Tibial artery (tissue), 4 donors: ENCODE data around the gene BMP6.

Source experiments
- DNase-seq, 2 donors: peaks; one replicate each; pipeline ENCODE4 v3.0.0-alpha.2; 2019
- H3K27ac ChIP-seq, 2 donors: fragments of 200-600 bp; sonication (generic) in 1 of 2; 1 replicate in 1 of 2; 2 replicates in 1 of 2; pipeline ENCODE4 v1.5.1; 2018 to 2019; ENCODE audit warnings: mild to moderate bottlenecking in 1 of 2
- H3K27me3 ChIP-seq, 2 donors: fragments of 200-600 bp; sonication (generic) in 1 of 2; one replicate each; pipeline versions ENCODE4 v1.5.1 to v1.6.0; 2016 to 2019
- H3K36me3 ChIP-seq, 3 donors: fragments of 200-600 bp; sonication (generic) in 2 of 3; one replicate each; pipeline ENCODE4 v1.5.1; 2016 to 2019; ENCODE audit warnings: mild to moderate bottlenecking in 2 of 3
- H3K4me1 ChIP-seq, 4 donors: fragments of 200-600 bp; sonication (generic) in 2 of 4; 1 replicate in 3 of 4; 2 replicates in 1 of 4; pipeline ENCODE4 v1.5.1; 2016 to 2019
- H3K4me3 ChIP-seq, 2 donors: fragments of 200-600 bp; sonication (generic) in 1 of 2; 1 replicate in 1 of 2; 2 replicates in 1 of 2; pipeline ENCODE4 v1.5.1; 2018 to 2019; ENCODE audit warnings: mild to moderate bottlenecking in 2 of 2
- H3K9me3 ChIP-seq, 3 donors: fragments of 200-600 bp; sonication (generic) in 1 of 3; one replicate each; pipeline ENCODE4 v1.5.1; 2016 to 2019
- intact Hi-C: fragments of 100-400 bp; cut with DNase I; formaldehyde crosslinking; loops from one replicate; pipeline ENCODE4 v1.15.0; 2023; ENCODE audit warnings: low total_unique reads
- TF ChIP-seq, protein P1 (sequence below), 2 experiments: fragments of 200-600 bp in 1 of 2; fragments of 450-650 bp in 1 of 2; IDR thresholded peaks; one replicate each; pipeline ENCODE4 v1.5.1; 2017 to 2019; ENCODE audit warnings: antibody characterized with exemption in 2 of 2, mild to moderate bottlenecking in 1 of 2, moderate library complexity in 1 of 2

The BMP6 gene

DNA sequence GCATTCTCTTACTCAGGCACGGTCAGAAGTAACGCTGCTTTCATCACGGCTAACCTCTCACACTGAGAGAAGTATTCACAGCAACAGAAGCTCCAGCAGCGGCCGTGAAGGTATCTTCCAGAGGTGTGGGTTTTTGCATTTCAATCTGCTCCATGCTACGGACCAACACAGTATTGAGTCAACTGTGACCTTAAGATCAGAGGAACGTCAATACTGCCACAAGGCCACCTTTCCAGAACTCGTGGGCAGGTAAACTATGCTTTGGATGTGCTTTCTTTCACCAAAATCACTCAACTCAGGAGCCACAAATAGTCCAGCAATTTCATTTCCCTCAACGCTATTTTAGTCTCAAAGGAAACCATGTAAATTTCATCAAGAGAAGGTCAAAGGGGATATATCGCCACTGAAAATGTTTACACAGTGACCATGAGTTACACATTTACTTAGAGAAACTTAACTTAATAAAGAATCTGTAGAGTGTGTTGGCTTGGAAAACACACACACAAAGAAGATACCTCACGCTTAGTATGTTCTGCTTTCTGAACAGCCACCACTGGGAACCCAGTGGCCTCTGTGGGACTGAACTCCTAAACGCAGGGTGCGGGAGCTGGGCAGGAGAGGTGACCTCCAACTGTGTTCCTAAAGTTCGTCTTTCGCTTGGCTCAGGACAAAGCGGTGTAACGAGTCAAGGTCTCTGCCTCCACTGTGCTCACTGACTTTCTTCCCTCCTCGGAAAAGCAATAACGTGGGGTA, 156.8 kb downstream of the BMP6 start:
- Histone ChIP-seq H3K27ac (no peak overlapping the region), H3K4me3 (no peak overlapping the region), H3K36me3 (peaks cover 63 to 90% (median 81%) of the 10 kb centered on the region in 3 donors), H3K4me1 (no peaks in the 10 kb centered on the region), H3K9me3 (no peaks in the 10 kb centered on the region), H3K27me3 (no peaks in the 10 kb centered on the region)
- intact Hi-C loops, result no loop called here
- DNase-seq, result no peak
- TF ChIP-seq, protein P1, sequence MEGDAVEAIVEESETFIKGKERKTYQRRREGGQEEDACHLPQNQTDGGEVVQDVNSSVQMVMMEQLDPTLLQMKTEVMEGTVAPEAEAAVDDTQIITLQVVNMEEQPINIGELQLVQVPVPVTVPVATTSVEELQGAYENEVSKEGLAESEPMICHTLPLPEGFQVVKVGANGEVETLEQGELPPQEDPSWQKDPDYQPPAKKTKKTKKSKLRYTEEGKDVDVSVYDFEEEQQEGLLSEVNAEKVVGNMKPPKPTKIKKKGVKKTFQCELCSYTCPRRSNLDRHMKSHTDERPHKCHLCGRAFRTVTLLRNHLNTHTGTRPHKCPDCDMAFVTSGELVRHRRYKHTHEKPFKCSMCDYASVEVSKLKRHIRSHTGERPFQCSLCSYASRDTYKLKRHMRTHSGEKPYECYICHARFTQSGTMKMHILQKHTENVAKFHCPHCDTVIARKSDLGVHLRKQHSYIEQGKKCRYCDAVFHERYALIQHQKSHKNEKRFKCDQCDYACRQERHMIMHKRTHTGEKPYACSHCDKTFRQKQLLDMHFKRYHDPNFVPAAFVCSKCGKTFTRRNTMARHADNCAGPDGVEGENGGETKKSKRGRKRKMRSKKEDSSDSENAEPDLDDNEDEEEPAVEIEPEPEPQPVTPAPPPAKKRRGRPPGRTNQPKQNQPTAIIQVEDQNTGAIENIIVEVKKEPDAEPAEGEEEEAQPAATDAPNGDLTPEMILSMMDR (IDR thresholded peaks at IDR 0.05), result no peak

DNA sequence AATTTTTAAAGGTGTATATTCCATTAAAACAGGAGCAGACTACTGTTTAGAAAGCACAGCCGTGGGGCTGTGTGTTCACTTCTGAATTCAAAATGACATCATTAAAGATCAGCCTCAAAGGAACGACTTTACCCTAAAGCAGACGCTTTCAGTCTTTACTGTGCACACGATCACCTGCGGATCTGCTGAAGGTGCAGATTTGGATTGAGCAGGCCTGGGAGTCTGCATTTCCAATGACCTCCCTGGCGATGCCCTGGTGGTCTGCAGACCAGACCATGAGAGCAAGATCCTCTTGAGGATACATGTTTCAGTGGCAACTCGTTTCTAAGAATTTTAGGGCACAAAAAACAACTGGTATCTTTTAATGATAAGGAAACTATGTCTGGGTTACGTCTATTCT, 157.5 kb downstream of the BMP6 start:
- H3K4me1 ChIP-seq, result no peaks in the 10 kb centered on the region
- H3K4me3 ChIP-seq, result no peak overlapping the region
- intact Hi-C loops, result no loop called here
- no peaks in the 10 kb centered on the region for H3K27me3 ChIP-seq
- H3K36me3 ChIP-seq, result peaks cover 69 to 97% (median 88%) of the 10 kb centered on the region in 3 donors
- no peak for DNase-seq
- TF ChIP-seq, protein P1 (IDR thresholded peaks at IDR 0.05), result no peak
- no peak overlapping the region for H3K27ac ChIP-seq
- no peaks in the 10 kb centered on the region for H3K9me3 ChIP-seq

DNA sequence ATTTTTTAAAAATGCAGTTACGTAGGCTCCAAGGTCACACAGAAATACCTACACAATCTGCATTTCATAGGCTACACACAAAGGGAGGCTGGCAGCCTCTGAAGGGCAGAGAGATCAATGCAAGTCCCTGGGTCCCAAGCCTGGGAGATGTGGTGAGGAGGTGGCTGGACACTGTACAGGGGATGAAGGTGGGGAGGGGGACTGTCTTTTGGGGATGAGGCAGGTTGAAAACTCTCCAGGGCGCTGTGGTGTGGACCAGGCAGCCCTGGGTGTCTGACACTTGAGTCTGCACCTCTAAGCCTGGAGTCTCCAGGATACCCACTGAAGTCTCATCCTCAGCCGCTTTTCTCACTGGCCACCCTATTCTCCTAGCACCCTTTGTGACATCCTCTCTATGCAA, 160.2 kb downstream of the BMP6 start:
- DNase-seq, result no peak
- no peak overlapping the region for H3K4me3 ChIP-seq
- intact Hi-C loops, result no loop called here
- H3K9me3 ChIP-seq, result no peaks in the 10 kb centered on the region
- H3K27me3 ChIP-seq, result no peaks in the 10 kb centered on the region
- H3K36me3 ChIP-seq, result peaks cover 87 to 99% (median 96%) of the 10 kb centered on the region in 3 donors
- H3K27ac ChIP-seq, result no peak overlapping the region
- H3K4me1 ChIP-seq, result no peaks in the 10 kb centered on the region
- TF ChIP-seq, protein P1 (IDR thresholded peaks at IDR 0.05), result no peak

DNA sequence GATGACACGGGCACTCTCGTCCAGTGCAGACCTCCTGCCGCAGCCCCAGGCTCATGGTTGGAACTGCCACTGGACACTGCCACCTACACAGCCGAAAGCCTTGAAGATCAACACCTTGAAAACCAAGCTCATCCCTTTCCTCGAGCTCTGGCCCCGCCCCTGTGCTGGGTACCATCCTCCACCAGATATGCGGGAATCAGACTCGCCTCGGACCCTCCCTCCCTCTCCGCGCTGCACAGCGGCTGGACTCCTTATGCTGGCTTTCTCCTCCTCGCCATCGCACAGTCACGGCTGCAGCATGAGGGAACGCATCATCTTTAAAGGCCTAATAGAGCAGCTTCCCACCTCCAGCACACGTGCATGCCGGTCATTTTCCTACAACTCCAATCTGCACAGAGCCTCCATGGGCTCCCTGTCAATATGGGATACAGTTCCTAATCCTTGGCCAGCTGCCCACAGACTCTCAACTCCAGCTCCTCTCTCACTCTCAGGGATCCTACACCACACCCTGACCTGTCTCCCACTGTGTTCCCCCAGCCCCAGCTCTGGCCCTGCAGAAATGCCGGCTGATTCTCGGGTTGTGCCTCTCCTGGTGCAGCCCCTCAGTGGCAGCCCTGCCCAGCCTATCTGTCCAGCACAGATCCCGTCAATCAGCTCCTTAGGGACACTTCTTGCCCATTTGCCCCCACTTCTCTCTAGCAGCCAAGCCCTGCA, 161.5 kb downstream of the BMP6 start:
- Histone ChIP-seq H3K4me3 (no peak overlapping the region), H3K9me3 (no peaks in the 10 kb centered on the region), H3K36me3 (peaks cover 76 to 99% (median 94%) of the 10 kb centered on the region in 3 donors), H3K4me1 (no peaks in the 10 kb centered on the region), H3K27me3 (no peaks in the 10 kb centered on the region), H3K27ac (no peak overlapping the region)
- intact Hi-C loops, result no loop called here
- TF ChIP-seq, protein P1 (IDR thresholded peaks at IDR 0.05), result no peak
- no peak for DNase-seq

DNA sequence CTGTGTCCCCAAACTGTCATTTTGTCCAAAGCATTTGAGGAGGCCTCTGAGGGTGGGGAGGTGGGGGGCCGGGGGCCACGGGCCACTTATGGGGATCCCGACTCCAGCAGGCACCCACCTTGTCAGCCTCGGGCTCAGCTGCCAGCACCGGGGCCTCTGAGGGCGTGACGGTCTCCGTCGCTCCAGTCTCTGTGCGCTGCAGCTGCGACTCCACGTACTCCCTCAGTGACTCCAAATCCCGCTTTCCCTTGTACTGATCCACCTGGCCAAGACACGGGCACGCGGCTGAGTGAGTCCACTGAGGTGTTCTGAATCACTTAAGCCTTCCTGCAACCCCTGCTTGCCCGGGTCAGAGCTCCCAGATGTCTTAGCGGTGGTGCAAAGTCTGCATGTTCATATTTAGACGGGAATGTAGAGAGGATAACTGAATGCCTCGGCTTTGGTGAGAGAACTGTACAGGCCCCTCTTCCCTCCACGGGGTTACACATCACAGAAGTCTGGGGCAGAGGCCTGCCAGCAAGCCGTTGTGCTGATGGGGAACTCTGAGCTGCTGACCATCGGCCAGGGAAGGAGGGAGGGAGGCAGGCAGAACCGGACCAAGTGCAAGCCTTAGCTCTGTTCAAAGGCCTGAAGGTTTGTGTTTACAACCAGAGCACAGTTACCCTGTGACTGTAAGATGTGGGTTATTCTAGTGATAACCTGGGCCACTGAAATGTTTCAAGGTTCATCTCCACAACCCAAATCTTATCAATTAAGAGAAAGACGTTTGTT, 162.9 kb downstream of the BMP6 start:
- intact Hi-C loops, result no loop called here
- H3K4me1 ChIP-seq, result no peaks in the 10 kb centered on the region
- H3K9me3 ChIP-seq, result no peaks in the 10 kb centered on the region
- peaks cover 72 to 99% (median 94%) of the 10 kb centered on the region in 3 donors for H3K36me3 ChIP-seq
- DNase-seq, result no peak
- no peak overlapping the region for H3K27ac ChIP-seq
- no peaks in the 10 kb centered on the region for H3K27me3 ChIP-seq
- TF ChIP-seq, protein P1 (IDR thresholded peaks at IDR 0.05), result no peak
- no peak overlapping the region for H3K4me3 ChIP-seq
